ENCODE data around the gene POU6F1.

The POU6F1 gene

DNA sequence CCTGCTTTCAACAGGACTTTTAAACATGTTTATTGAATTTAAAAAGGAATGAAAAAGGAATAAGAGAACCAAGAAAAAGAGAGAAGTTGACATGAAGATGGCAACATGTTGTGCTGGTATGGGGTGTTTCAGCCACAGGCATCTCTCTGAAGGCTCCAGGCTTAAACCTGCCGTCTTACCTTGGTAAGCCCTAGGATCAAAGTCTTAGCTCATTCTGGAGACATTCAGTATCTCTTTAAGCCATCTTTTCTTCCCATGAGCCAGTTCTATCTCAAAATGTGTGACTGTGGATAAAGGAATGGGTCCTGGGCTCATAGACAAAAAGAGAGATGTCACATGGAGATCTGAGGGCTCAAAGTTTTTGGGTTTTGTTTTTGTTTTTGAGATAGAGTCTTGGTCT, 43.4 kb downstream of the POU6F1 start:
- Histone ChIP-seq H3K9ac (ENCODE audit: low read length) (no peak overlapping the region), H3K36me3 (ENCODE audit: control insufficient read depth in 1 of 2, insufficient read depth in 2 of 2, low read length in 2 of 2) (no peaks in the 10 kb centered on the region), H3K4me1 (ENCODE audit: control insufficient read depth in 1 of 2, insufficient read depth in 2 of 2, low read length in 2 of 2) (peaks cover 0 to 4% of the 10 kb centered on the region in 2 experiments), H3K4ac (ENCODE audit: low read depth, low read length) (no peak overlapping the region), H2BK12ac (ENCODE audit: low read length) (no peak overlapping the region), H3K9me3 (ENCODE audit: insufficient read depth, low read depth, low read length) (no peaks in the 10 kb centered on the region), H3K4me3 (ENCODE audit: low read depth, low read length) (no peak overlapping the region), H3K23ac (ENCODE audit: low read length) (no peak overlapping the region), H4K8ac (ENCODE audit: low read depth, low read length) (no peak overlapping the region), H4K91ac (ENCODE audit: low read depth, low read length) (no peak overlapping the region), H3K27me3 (ENCODE audit: insufficient read depth, low read length) (no peaks in the 10 kb centered on the region), H2BK120ac (ENCODE audit: insufficient read depth, low read length, poor library complexity) (no peak overlapping the region), H2BK5ac (ENCODE audit: low read depth, low read length, poor library complexity) (no peak overlapping the region), H3K18ac (ENCODE audit: low read length) (no peak overlapping the region), H2AFZ (ENCODE audit: insufficient read depth, low read length, poor library complexity) (no peak overlapping the region), H3K4me2 (ENCODE audit: low read length) (no peak overlapping the region), H3K27ac (ENCODE audit: low read depth, low read length) (no peak overlapping the region), H4K12ac (ENCODE audit: low read depth, low read length) (no peak overlapping the region), H3K79me2 (ENCODE audit: control insufficient read depth, insufficient read depth, low read length, poor library complexity) (peaks cover 6% of the 10 kb centered on the region), H3K79me1 (ENCODE audit: low read length) (peaks cover 8% of the 10 kb centered on the region), H3K14ac (ENCODE audit: low read length) (no peak overlapping the region), H2AK5ac (ENCODE audit: low read length) (no peak overlapping the region)
- no CpG with 5 or more reads among the region's 1 CpG for WGBS (ENCODE audit: extremely low coverage, insufficient coverage, insufficient read length)
- peak; percentile 73 to 89 for DNase-seq

DNA sequence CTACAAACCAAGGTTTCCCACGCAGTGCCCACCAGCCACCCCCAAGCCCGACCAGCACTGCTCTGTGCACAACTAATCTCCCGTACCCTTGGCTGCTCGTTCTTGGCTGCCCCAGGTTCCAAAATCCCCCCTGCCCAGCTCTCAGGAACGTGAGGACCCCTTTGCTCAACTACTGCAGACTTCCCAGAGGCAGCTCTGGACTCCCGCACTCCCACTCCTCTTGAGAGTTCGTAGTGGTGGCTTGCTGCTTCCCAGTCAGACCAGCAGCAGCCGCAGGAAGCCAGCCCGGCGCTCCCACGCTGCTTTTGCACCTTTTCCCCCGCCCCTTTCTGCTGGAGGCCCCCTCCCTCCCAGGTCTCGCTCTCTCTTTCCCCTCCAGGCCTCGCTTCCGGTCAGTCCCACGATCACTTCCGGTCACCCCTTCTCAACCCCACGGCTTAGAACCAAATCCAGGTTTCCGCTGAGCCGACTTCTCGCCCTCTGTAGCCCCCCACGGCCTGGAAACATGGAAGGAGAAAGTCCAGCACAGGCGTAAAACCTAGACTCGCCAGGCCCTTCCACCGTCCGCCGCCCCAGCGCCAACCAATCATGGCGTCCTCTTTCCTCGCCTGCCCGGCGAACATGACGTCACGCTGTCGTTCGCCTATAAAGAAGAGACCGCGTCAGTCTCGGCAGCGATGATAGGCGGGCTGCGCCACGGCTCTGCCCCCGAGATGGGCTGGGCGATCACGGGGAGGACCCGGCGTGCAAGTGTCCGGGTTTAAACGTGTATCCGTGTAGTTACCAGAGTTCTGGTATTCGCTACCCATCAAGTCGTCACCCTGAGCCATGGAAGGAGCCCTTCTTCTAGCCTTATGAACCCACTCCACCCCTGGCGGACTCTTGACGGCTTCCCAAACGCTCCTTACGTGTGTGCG, 45.1 kb downstream of the POU6F1 start, which contains the start of gene TFCP2:
TFCP2 (minus strand) TSS at position 621 of the 917 bp plus-strand sequence. CDS start 713 bp downstream, outside the sequence.
- DNase-seq = peak; percentile 96 to 98

DNA sequence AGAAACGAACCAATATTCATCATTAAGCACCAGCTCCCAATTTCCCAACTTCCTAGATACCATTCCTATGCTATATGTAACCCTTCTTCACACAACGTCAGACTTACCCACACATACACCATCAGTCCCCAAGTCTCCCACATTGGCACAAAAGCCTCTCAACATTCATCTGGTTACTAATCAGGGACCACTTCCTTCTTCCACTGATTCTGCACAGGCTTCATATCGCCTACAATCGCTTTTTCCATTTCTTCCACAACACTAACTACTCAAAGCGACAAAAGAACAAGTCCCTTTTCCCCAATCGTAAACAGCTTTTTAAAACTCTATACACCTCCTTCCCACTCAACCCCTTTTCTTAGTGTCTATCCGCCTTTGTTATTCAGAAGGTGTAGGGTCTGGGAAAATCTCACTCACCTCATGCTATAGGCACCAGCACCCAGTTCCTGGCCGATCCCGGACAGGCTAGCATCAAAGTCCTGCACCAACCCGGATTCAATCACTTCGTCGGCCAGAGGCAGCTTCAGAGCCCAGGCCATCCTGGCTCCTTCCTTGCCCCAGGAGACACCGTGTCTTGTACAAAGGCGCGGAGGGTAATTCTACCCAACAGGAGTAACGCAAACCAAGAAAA, 45.9 kb downstream of the POU6F1 start:
- no peak overlapping the region for H2BK120ac ChIP-seq (ENCODE audit: insufficient read depth, low read length, poor library complexity)
- peak overlapping the region; percentile 72 for H3K14ac ChIP-seq (ENCODE audit: low read length)
- peak overlapping the region; percentile 78 for H3K4me3 ChIP-seq (ENCODE audit: low read depth, low read length)
- peak overlapping the region; percentile 63 for H3K18ac ChIP-seq (ENCODE audit: low read length)
- peak overlapping the region; percentile 17 for H2AFZ ChIP-seq (ENCODE audit: insufficient read depth, low read length, poor library complexity)
- peaks cover 9% of the 10 kb centered on the region for H3K79me2 ChIP-seq (ENCODE audit: control insufficient read depth, insufficient read depth, low read length, poor library complexity)
- H4K91ac ChIP-seq (ENCODE audit: low read depth, low read length) = peak overlapping the region; percentile 83
- 100% methylated on average over 1 of the region's 16 CpGs for WGBS (ENCODE audit: extremely low coverage, insufficient coverage, insufficient read length)
- H3K27me3 ChIP-seq (ENCODE audit: insufficient read depth, low read length) = no peaks in the 10 kb centered on the region
- H3K79me1 ChIP-seq (ENCODE audit: low read length) = peaks cover 8% of the 10 kb centered on the region
- H2AK5ac ChIP-seq (ENCODE audit: low read length) = peak overlapping the region; percentile 13
- H3K9me3 ChIP-seq (ENCODE audit: insufficient read depth, low read depth, low read length) = no peaks in the 10 kb centered on the region
- H3K36me3 ChIP-seq (ENCODE audit: control insufficient read depth in 1 of 2, insufficient read depth in 2 of 2, low read length in 2 of 2) = no peaks in the 10 kb centered on the region
- peak overlapping the region; percentile 28 for H4K12ac ChIP-seq (ENCODE audit: low read depth, low read length)
- peak overlapping the region; percentile 83 for H4K8ac ChIP-seq (ENCODE audit: low read depth, low read length)
- H3K4ac ChIP-seq (ENCODE audit: low read depth, low read length) = peak overlapping the region; percentile 39
- peak overlapping the region; percentile 97 for H3K27ac ChIP-seq (ENCODE audit: low read depth, low read length)
- peak overlapping the region; percentile 91 for H3K4me2 ChIP-seq (ENCODE audit: low read length)
- peak overlapping the region; percentile 89 for H3K9ac ChIP-seq (ENCODE audit: low read length)
- peak; percentile 7 to 43 for DNase-seq
- no peak overlapping the region for H2BK12ac ChIP-seq (ENCODE audit: low read length)
- no peak overlapping the region for H3K23ac ChIP-seq (ENCODE audit: low read length)
- peak overlapping the region; percentile 73 for H2BK5ac ChIP-seq (ENCODE audit: low read depth, low read length, poor library complexity)
- H3K4me1 ChIP-seq (ENCODE audit: control insufficient read depth in 1 of 2, insufficient read depth in 2 of 2, low read length in 2 of 2) = peaks cover 4 to 10% of the 10 kb centered on the region in 2 experiments

More for the DNA sequence above, 45.1 kb downstream of the POU6F1 start, which contains the start of gene TFCP2:
- Histone ChIP-seq H3K79me1 (ENCODE audit: low read length) (peaks cover 8% of the 10 kb centered on the region), H2AFZ (ENCODE audit: insufficient read depth, low read length, poor library complexity) (peak within 1 kb of the TSS; percentile 57), H3K4me1 (ENCODE audit: control insufficient read depth in 1 of 2, insufficient read depth in 2 of 2, low read length in 2 of 2) (peaks cover under 1 to 10% of the 10 kb centered on the region in 2 experiments), H4K12ac (ENCODE audit: low read depth, low read length) (peak within 1 kb of the TSS; percentile 86), H3K4me2 (ENCODE audit: low read length) (peak within 1 kb of the TSS; percentile 91), H3K4ac (ENCODE audit: low read depth, low read length) (peak within 1 kb of the TSS; percentile 39), H3K9me3 (ENCODE audit: insufficient read depth, low read depth, low read length) (no peaks in the 10 kb centered on the region), H3K27ac (ENCODE audit: low read depth, low read length) (peak within 1 kb of the TSS; percentile 97), H2BK120ac (ENCODE audit: insufficient read depth, low read length, poor library complexity) (peak within 1 kb of the TSS; percentile 90), H3K23ac (ENCODE audit: low read length) (no peak within 1 kb of the TSS), H3K36me3 (ENCODE audit: control insufficient read depth in 1 of 2, insufficient read depth in 2 of 2, low read length in 2 of 2) (no peaks in the 10 kb centered on the region), H3K4me3 (ENCODE audit: low read depth, low read length) (peak within 1 kb of the TSS; percentile 78), H3K9ac (ENCODE audit: low read length) (peak within 1 kb of the TSS; percentile 89), H3K14ac (ENCODE audit: low read length) (peak within 1 kb of the TSS; percentile 81), H3K79me2 (ENCODE audit: control insufficient read depth, insufficient read depth, low read length, poor library complexity) (peaks cover 9% of the 10 kb centered on the region), H4K8ac (ENCODE audit: low read depth, low read length) (peak within 1 kb of the TSS; percentile 94), H2BK5ac (ENCODE audit: low read depth, low read length, poor library complexity) (peak within 1 kb of the TSS; percentile 95), H2AK5ac (ENCODE audit: low read length) (peak within 1 kb of the TSS; percentile 13), H3K27me3 (ENCODE audit: insufficient read depth, low read length) (no peaks in the 10 kb centered on the region), H2BK12ac (ENCODE audit: low read length) (no peak within 1 kb of the TSS), H4K91ac (ENCODE audit: low read depth, low read length) (peak within 1 kb of the TSS; percentile 91), H3K18ac (ENCODE audit: low read length) (peak within 1 kb of the TSS; percentile 77)
- no CpG with 5 or more reads among the region's 58 CpGs for WGBS (ENCODE audit: extremely low coverage, insufficient coverage, insufficient read length)

DNA sequence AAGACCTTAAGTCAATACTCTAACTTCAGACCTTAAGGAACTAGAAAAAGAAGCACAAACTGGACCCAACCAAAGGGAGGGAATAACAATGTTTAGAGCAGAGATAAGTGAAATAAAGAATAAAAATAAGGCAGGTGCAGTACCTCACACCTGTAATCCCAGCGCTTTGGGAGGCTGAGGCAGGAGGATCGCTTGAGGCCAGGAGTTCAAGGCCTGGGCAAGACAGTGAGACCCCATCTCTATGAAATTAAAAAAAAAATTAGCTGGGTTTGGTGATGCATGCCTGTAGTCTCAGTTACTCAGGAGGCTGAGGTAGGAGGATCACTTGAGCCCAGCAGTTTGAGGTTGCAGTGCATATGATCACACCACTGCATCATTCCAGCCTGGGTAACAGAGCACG, 54.1 kb downstream of the POU6F1 start:
- Histone ChIP-seq H3K27ac (ENCODE audit: low read depth, low read length) (no peak overlapping the region), H3K36me3 (ENCODE audit: control insufficient read depth in 1 of 2, insufficient read depth in 2 of 2, low read length in 2 of 2) (peaks cover 0 to 1% of the 10 kb centered on the region in 2 experiments), H3K4me3 (ENCODE audit: low read depth, low read length) (no peak overlapping the region), H3K23ac (ENCODE audit: low read length) (no peak overlapping the region), H3K79me2 (ENCODE audit: control insufficient read depth, insufficient read depth, low read length, poor library complexity) (peaks cover 4% of the 10 kb centered on the region), H3K4me2 (ENCODE audit: low read length) (no peak overlapping the region), H3K4ac (ENCODE audit: low read depth, low read length) (no peak overlapping the region), H2BK5ac (ENCODE audit: low read depth, low read length, poor library complexity) (no peak overlapping the region), H4K12ac (ENCODE audit: low read depth, low read length) (no peak overlapping the region), H4K8ac (ENCODE audit: low read depth, low read length) (no peak overlapping the region), H2AFZ (ENCODE audit: insufficient read depth, low read length, poor library complexity) (no peak overlapping the region), H3K4me1 (ENCODE audit: control insufficient read depth in 1 of 2, insufficient read depth in 2 of 2, low read length in 2 of 2) (peaks cover 6% of the 10 kb centered on the region in 2 experiments), H2BK12ac (ENCODE audit: low read length) (no peak overlapping the region), H2AK5ac (ENCODE audit: low read length) (no peak overlapping the region), H3K14ac (ENCODE audit: low read length) (no peak overlapping the region), H3K27me3 (ENCODE audit: insufficient read depth, low read length) (no peaks in the 10 kb centered on the region), H3K18ac (ENCODE audit: low read length) (no peak overlapping the region), H3K79me1 (ENCODE audit: low read length) (no peaks in the 10 kb centered on the region), H3K9ac (ENCODE audit: low read length) (no peak overlapping the region), H4K91ac (ENCODE audit: low read depth, low read length) (no peak overlapping the region), H3K9me3 (ENCODE audit: insufficient read depth, low read depth, low read length) (no peaks in the 10 kb centered on the region), H2BK120ac (ENCODE audit: insufficient read depth, low read length, poor library complexity) (no peak overlapping the region)
- WGBS (ENCODE audit: extremely low coverage, insufficient coverage, insufficient read length) = no CpG with 5 or more reads among the region's 3 CpGs
- DNase-seq = no peak

Measured in trophoblast cell (in vitro differentiated cells and primary cell).